ENCODE results near the gene BPIFA2.
"Not testable (repeated sequence)": the region's sequence is repeated elsewhere in the genome, so short reads cannot be mapped to it uniquely, and the experiment has no call there.

The BPIFA2 gene, protein sequence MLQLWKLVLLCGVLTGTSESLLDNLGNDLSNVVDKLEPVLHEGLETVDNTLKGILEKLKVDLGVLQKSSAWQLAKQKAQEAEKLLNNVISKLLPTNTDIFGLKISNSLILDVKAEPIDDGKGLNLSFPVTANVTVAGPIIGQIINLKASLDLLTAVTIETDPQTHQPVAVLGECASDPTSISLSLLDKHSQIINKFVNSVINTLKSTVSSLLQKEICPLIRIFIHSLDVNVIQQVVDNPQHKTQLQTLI

DNA sequence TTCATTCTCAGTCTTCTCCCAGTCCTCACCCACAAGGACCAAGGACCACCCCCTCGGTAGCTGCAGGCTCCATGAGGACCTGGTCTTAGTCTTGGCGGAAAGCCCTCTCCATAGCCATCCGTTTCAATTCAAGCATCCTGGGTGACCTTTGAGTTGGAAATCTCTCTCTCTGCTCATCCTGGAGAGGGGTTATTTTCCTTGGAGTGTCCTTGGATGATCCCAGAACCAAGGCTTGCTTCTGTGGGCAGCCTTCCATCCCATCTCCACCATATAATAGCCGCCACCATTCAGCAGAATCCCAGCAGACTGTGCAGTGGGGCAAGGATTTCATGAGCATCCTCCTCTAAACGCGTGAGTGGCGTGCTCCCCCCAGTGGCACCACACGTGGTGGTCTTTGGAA lies at the start of gene BPIFA2:
Gene BPIFA2, plus strand, starts transcription at position 301 of the 400 bp plus-strand sequence. CDS start 987 bp downstream, outside the sequence.
- no peak for DNase-seq

DNA sequence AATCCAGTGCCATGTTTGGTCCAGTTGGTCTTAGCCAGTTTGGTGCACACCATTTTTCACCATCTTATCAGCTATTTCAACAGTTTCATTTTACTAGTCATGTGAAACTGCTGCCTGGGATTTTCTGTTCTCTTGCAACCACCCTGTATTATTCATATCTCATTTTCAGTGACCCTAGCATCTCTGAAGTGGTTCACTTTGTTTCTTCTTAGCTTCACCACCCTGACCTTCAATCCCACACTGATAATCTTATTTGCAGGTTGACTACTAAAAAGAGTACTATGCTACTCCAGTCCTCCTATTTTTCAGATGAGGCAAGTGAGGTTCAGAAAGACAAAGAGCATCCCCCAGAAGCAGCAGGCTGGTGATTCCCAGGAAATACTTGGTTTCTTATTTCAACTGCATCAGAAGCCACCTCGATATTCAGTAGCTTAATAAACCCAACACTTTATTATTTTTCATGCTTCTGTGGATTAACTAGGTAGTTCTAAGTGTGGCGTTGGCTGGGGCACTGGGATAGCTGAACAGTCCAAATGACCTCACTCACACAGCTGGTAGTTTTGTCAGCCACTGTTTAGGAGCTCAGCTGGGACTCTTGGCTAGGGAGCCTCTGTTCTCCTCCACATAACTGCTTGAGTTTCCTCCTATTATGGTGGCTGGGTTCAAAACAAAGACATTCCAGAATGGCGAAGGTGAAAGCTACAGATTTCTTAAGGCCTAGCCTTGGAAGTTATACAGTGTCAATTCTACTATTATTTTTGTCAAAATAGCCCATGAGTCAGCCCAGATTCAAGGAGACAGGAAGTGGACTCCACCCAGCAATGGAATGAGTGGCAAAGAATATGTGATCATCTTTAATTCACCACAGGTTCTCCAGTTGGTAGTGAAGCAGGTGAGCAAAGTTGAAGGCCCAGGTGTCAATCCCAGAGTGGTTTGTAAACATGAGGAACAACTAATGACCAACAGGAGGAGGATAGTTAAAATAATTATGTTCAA lies 47.9 kb upstream of the BPIFA2 start:
- no peak for DNase-seq

- DNase-seq = no peak
Measured at GRCh38 chr20:33120934-33121333, 47.0 kb upstream of the BPIFA2 start.

- not testable (repeated sequence) for DNase-seq
Measured at GRCh38 chr20:33122297-33122696, 45.7 kb upstream of the BPIFA2 start.

DNA sequence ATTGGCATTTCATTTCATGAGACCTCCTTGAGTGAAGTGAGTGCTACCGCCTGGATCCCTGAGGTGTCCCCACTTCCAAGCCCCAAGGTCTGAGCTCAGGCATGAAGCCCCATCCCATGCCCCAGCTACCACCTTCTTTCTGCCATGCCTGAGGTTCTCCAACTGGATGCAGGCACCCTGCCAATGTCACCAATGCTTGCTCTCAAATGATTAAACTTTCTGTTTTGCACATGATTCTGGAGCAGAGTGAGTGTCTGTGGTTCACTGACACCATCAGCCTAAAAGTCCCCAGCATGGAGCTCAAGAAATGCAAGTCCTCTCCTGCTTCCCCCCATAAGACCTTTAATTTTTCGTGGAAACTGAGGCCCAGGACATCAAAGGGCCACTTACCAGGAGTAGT lies 43.7 kb upstream of the BPIFA2 start:
- no peak for DNase-seq

- no peak for DNase-seq
Measured at GRCh38 chr20:33124994-33125393, 43.0 kb upstream of the BPIFA2 start.

DNA sequence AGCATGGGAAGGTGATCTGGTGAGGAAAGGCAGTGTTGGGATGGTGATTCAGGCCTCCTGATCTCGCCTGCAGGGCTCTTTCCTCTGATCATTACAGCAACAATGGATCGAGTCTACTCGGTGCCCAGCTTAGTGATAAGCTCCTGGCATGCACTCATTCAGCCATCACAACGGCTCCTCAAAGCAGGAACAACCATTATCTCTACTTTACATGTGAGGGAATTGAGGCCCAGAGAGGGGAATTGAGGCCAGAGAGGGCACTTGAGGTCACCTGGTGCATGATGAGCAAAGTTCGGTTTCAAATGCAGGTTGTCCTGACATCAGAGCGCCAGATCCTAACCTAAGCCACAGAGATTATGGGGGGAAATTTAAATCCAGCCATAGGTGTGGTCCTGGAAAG lies 42.0 kb upstream of the BPIFA2 start:
- DNase-seq = no peak

GRCh38 chr20:33127422-33128097 lies 40.4 kb upstream of the BPIFA2 start:
- no peak for DNase-seq

DNA sequence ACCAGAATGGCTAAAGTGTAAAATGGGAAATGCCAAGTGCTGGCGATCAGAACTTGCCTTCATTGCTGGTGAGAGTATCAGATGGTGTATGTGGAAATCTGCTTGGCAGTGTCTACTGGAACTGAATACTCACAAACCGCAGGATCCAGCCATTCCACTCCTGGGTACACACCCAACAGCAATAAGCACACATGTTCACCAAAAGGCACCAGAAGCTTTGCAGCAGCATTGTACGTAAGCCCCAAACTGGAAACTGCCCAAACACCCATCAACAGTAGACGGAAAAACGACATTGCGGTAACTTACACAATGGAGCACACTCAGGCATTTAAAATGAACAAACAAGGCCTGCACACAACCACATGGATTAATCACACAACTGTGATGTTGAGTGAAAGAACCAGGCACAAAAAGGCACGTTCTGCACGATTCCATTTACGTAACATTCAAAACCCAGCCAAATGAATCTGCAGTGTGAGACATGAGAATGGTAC lies 37.3 kb upstream of the BPIFA2 start:
- no peak for DNase-seq

DNA sequence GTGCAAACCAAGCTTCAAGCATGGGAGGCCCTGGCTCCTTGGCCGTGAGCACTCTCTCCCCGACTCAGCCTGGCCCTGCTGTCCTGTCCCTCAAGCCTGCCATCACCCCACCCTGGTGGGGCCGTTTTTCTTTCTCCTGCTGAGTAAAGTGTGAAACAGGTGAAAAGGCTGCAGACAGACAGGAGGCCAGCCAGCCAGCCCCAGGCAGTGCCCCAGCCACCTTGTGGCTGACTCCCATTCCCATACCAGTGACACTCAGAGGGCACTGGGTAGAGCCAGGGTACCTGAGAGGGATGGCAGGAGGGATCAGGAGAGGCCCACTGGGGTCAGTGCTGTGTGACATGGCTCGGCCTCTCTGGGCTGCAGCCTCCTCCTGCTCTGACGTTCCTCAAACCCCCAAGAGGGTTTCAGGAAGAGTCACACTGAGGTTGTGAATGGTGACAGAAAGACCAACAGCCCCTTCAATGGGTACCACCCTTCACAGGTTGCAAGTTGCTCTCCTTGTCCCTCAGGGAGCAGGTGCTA lies 35.9 kb upstream of the BPIFA2 start:
- DNase-seq = no peak

GRCh38 chr20:33132513-33133372 lies 35.2 kb upstream of the BPIFA2 start:
- no peak for DNase-seq

- DNase-seq = no peak
Measured at GRCh38 chr20:33133373-33133941, 34.5 kb upstream of the BPIFA2 start.

GRCh38 chr20:33137195-33137594 lies 30.8 kb upstream of the BPIFA2 start:
- DNase-seq = no peak

GRCh38 chr20:33139467-33139866 lies 28.5 kb upstream of the BPIFA2 start:
- no peak for DNase-seq

DNA sequence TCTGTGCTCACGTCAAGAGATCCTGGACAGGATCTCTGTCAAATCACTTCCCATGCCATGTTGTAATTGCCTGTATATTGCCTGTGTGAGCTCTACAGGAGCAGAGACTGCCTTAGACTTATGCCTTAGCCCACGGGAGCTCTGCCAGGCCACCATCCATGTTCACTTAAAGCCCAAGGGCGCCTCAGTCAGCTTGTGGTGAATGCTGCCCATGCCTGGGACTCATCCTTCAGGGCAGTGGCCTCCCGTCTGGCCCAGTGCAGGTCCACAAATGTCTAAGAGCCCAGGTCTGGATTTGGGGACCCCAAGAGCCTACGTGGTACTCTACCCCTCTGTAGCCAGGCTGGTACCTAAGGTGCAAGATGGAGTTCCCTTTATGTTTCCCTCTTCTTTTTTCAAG lies 22.4 kb upstream of the BPIFA2 start:
- no peak for DNase-seq

DNA sequence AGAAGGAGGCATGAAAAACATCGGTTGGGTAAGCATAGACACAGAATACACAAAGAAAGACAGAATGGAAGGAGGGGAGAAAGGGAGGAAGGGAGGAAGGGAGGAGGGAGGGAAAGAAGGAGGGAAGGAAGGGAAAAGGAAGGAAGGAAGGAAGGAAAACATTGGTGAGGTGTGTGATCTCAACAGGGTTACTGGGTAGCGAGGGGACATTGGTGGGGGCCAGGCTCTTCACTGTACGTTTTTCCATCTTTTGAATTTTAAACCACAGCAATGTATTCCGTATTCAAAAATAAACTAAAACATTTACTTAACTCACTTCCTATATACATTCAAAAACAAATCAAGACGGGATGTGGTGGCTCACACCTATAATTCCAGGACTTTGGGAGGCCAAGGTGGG lies 20.7 kb upstream of the BPIFA2 start:
- no peak for DNase-seq

DNA sequence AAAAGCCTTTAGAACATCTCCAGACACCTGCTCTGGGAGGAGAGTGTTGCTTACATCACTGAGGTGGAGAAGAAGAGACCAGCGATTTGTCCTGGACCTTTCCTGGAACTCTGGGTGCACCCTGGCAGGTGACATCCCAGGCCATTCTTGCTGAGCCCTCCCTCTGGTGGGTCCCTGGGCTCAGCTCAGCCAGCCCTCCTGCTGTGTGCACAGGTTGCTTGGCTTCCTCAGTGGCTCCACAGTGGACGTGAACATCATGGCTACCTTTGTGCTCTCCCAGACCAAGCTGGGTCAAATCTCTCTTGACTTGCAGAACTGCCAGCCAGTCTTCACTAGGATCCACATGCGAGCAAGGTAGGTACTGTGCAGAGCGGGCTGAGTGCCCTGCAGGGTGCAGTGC lies 19.9 kb upstream of the BPIFA2 start:
- DNase-seq = no peak

- no peak for DNase-seq
Measured at GRCh38 chr20:33154252-33154651, 13.7 kb upstream of the BPIFA2 start.

- DNase-seq = no peak
Measured at GRCh38 chr20:33158637-33159385, 9.1 kb upstream of the BPIFA2 start.

GRCh38 chr20:33159713-33160112 lies 8.2 kb upstream of the BPIFA2 start:
- no peak for DNase-seq

GRCh38 chr20:33160681-33161080 lies 7.3 kb upstream of the BPIFA2 start:
- no peak for DNase-seq
